IPS-NIHi11 (cell line): ENCODE measurements around the gene EEFSEC.

ENCODE experiments used
- DNase-seq: peaks from one replicate; pipeline ENCODE4 v3.0.0; 2012; ENCODE audit warnings: mixed read lengths, low spot score

Gene EEFSEC, protein sequence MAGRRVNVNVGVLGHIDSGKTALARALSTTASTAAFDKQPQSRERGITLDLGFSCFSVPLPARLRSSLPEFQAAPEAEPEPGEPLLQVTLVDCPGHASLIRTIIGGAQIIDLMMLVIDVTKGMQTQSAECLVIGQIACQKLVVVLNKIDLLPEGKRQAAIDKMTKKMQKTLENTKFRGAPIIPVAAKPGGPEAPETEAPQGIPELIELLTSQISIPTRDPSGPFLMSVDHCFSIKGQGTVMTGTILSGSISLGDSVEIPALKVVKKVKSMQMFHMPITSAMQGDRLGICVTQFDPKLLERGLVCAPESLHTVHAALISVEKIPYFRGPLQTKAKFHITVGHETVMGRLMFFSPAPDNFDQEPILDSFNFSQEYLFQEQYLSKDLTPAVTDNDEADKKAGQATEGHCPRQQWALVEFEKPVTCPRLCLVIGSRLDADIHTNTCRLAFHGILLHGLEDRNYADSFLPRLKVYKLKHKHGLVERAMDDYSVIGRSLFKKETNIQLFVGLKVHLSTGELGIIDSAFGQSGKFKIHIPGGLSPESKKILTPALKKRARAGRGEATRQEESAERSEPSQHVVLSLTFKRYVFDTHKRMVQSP

DNA sequence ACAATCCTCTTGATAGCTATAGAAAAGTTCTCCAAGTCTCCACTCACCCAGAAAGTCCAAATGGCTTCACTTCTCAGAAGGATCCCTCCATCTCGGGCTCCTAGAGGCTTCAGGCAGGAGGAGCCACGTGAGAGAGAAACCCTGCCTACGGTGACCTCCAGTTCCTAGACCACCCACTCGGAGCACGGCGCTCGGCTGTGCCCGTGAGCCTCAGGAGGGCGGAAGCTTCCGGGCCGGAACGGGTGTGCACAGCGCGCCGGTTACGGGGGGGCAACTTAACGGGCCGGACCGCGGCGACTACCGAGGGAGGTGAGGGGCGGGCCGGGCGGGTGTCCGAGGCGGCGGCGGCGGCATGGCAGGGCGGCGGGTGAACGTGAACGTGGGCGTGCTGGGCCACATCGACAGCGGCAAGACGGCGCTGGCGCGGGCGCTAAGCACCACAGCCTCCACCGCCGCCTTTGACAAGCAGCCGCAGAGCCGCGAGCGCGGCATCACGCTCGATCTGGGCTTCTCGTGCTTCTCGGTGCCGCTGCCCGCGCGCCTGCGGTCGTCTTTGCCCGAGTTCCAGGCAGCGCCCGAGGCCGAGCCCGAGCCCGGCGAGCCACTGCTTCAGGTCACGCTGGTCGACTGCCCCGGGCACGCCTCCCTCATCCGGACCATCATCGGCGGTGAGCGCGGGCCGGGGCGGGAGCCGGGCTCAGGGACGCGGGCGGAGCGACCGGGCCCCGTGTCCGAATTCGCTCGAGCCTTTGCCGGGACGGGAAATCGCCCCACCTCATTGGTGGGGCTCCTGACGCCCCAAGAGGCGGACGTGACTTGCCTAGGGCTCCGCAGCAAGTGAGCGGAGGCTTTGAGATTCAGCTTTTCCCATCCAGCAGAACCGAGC lies at the start of gene EEFSEC:
Gene EEFSEC, plus strand, starts transcription at position 326 of the 886 bp plus-strand sequence. Its CDS starts 27 bp downstream, at position 353.
- peak; percentile 87 for DNase-seq

DNA sequence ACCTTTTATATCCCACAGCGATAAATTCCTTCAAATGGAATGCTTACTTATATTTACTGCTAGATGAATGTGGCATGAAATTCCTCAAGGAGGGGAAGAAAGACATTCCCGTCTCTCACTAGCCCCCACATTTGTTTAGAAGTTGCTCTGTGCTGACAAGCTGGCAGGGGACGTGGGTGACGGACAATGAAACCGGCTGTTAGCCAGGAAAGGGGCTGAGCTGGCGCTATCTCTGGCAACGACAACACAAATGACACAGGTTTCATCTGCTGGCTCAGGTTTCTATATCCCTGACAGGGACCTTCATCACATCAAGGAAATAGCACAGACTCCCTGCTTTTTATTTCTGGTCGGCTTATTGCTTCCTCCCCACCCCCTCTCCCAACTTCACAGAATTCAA lies 45.4 kb upstream of the EEFSEC start:
- no peak for DNase-seq

DNA sequence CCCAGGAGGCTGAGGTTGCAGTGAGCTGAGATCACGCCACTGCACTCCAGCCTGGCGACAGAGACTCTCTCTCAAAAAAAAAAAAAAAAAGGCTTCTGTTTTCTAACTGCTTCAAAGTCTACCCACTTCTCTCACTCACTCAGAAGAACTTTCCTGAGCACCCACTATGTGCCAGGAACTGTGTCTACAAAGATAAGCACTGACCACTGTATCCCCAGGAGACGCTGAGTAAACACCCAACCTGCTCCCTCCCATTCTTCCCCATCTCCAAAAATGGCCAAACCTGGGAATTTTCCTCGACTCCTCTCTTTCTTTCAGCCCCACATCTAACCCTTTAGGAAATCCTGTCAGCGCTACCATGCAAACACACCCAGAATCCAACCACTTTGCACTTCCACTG lies 42.1 kb upstream of the EEFSEC start:
- DNase-seq: no peak

DNA sequence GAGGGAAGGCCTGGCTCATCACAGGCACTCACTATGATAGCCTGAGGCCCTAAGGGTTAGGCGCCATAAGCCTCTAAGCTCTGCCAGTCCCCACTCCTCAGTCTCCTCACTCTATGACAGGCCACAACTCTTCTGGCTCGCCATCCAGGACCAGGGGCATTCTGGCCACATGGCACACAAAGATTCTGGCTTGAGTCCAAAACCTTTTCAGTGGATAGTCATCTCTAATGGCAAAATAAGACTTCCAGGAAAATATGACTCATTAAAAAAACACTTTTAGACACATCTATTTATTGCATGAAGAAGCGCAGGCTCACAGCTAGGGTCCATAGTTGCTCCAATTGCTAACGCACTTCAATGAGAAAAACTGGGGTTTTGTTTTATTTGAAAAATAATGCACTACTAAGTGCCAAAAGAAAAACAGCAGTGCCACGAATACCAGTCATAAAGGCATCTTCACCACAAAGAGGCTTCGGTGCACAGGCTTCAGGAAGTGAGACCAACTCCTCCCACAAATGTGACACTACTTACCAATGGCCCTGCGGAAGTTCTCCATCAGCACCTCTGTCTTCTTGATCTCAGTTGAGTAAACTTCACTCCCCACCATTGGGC lies 40.8 kb upstream of the EEFSEC start:
- DNase-seq: no peak

DNA sequence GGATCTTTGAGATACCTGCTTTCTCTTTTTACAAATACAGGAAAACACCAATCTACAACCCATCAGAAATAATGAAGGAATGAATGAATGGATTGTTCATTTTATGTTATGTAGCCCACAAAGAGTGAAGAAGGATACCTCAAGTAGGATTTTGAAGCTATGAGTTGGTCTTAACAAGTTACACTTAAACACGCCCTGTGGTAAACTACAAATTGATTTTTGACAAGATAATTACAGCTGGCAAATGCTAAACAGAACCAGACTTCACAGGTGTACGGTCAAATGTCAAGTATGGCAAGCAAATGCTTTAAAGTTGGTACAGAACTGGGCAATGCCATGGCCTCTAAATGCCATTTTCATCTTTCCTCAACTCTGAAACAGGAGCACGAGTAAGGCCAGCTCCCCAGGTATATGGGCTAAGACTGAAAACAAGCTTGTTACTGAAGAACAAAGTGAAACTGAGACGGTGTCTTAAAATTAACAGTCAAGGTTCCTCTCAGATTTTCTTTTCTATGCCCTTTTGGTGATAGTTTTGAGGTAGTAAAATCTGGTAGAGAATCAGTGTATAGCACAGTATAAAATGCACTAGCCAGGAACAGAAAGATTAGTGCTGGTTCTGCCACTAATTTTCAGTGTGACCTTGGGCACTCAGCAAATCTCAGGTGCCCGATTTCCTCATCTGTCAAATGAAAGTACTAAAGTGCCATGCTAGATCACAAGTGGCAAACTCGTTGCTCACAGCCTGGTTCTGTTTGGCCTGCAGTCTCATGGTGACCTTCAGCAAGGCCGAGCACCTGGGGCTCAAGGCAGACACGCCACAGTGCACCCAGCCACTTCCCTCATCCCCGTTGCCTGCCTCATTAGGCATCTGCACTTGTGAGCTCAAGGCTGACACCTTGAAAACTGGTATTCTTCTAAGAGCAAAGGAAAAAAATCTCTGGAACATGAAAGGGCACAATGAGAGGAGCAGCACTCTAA lies 39.2 kb upstream of the EEFSEC start:
- DNase-seq: no peak

DNA sequence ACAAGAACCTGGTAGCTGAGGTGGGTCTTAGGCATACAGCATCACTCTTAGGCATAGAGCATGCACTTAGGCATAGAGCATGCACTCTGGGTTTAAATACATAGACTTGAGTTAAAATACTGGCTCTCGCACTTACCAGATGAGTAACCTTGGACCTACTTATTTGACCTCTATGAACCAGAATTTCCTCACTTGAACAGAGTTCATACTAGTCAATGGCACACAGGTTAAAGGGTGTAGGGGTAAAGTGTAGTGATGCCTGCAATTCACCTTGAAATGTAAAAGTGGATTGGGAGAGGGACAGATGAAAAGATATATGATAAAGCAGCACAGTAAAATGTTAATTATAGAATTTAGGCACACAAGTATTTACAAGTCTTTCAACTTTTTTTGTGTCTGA lies 31.3 kb upstream of the EEFSEC start:
- no peak for DNase-seq

DNA sequence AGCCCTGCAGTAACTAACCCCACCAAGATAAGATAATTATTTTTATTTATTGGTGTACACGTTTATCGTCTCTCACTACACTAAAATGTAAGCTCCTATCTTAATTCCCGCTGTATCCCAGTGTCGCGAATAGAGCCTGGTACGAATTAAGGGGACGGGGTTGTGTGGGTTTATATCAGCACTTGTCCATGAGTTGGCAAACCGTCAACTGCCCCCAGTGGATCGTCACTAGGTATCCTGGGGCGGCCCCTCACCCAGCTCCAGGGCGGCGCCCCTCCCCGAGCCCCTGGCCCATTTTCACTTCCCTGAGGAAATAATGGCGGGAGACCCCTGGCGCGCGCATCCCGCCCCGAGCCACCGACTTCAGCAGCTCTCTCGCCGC lies 30.1 kb upstream of the EEFSEC start:
- no peak for DNase-seq

DNA sequence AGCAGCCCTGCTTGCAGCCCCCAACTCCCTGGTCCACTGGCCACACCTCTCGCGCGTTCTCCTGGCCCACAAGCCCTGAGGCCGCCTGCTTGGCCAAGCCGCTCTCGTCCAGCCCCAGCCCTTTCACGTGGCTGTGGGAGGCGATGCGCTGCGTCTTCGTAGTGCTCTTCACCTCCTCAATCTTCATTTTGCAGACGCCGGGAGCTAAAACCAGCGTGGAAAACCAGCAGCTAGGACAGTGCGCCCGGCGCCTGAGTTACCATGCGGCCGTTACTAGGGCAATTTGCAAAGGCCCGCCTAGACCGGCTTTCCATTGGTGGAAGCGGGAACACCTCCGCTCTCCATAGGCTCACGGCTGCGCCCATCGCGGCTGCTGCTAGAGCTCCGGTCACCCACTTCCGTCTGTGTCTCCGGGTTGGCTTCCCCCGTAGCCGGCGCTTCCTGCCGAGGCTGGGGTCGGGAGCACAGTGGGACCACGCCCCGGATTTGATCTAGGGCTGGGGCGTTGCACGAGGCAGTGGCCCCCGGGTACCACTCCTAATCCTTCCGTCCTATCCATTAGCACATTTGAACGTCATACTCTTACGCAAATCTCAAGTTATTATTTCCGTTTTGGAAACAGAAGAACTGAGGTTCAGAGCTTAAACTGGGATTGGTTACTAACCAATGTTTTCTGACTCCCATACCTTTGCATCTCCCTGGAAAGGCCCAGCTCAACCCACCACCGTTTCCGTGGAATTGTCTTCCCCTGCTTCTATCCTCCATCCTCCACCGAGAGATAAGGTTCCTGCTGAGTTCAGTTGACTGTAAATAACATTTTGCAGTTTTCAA lies 29.5 kb upstream of the EEFSEC start, which contains the start of gene RUVBL1:
Gene RUVBL1, minus strand, starts transcription at position 275 of the 831 bp plus-strand sequence. Its CDS starts 88 bp downstream, at position 187.
- peak; percentile 99 for DNase-seq

DNA sequence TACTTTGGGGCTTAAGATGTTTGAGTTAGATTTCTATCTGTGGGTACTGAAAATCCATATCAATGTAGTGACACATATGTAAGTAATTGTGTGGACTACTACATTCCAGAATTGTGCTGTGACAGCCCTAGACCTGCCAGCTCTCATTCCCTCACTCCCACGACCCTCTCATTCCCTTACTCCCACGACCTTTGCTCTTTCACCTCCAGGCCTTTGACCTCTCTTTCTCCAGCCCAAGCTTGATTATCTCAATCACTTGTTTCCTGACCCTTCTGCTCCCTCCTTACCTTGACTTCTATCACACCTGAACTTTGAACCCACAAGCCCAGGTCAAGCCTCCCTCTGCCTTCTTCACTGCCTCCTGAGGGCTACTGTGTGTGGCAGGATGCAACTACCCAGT lies 26.0 kb upstream of the EEFSEC start:
- DNase-seq: no peak

DNA sequence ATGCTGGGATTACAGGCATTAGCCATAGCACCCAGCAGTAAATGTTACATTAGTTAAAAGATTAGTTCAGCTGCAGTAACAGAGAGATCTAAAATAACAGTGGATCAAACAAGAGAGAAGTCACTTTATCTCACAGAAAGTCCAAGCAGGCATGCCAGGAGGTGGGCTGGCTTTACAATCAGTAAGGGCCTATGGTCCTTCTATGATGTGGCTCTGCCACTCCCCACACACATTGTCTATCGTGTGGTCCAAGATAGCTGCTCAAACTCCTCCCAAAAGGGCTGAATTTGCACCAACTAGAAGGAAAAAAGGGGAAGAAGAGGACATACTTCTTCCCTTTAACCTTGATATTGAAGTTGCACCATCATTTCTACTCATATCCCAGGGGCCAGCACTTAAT lies 25.0 kb upstream of the EEFSEC start:
- no peak for DNase-seq

DNA sequence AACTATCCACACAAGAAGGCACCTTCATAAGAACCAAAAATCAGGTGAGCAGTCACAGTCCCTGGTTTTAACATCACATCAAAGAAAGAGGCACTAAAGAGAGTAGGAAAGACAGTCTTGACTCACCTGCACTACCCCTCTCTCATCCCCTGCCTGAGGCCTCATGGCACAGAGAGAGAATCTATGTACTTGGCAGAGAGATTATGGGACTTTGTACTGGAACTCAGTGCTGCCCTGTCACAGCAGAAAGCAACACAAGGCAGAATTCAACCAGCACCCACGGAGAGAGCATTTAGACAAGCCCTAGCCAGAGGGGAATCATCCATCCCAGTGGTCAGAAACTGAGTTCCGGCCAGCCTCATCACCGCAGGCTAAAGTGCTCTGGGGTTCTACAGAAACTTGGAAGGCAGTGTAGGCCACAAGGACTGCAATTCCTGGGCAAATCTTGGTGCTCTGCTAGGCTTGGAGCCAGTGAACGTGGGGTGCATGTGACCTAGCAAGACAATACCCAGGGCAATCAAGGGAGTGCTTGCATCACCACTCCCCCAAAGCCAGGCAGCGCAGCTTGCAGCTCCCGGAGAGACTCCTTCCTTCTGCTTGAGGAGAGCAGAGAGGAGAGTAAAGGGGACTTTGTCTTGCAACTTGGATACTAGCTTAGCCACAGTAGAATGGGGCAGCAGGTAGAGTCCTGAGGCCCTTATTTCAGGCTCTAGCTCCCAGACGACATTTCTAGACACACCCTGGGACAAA lies 21.2 kb upstream of the EEFSEC start:
- no peak for DNase-seq

DNA sequence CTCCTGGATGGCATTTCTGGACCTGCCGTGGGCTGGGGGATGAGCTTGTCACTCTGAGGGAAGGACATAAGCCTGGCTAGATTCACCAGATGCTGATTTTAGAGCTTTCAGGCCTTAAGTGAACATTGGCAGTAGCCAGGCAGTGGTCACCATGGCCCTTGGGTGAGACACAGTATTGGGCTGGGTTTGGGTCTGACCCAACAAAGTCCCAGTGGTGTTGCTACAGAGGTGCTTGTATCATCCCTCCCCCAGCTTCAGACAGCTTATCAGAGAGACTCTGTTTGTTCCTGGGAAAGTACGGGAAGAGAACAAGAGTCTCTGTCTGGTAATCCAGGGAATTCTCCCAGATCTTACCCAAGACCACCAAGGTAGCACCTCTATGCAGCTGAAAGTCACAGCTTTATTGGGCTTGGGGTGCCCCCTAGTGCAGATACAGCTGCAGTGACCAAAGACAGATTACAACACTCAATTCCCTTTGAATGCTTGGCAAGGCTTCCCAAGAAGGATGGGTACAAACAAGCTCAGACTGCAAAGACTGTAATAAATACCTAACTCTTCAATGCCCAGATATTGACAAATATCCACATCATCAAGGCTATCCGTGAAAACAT lies 19.9 kb upstream of the EEFSEC start:
- DNase-seq: no peak

DNA sequence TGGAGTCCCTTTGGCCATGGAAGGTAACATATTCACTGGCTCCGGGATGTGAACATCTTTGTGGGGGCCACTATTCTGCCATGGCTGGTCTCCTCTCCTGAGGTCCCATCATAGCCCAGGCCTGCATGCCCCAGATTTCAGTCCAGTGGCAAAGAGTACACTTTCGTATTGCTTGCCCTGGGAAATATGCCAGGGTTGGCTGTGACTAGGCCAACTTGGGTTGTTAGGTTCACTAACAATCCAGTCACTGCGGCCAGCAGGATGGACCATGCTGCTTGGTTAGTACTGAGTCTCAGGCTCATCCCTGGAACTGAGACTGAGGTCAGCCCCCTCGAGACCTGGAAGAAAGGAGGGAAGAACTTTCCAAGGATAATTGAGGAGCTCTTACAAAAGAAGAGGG lies 9.8 kb upstream of the EEFSEC start:
- DNase-seq: no peak

DNA sequence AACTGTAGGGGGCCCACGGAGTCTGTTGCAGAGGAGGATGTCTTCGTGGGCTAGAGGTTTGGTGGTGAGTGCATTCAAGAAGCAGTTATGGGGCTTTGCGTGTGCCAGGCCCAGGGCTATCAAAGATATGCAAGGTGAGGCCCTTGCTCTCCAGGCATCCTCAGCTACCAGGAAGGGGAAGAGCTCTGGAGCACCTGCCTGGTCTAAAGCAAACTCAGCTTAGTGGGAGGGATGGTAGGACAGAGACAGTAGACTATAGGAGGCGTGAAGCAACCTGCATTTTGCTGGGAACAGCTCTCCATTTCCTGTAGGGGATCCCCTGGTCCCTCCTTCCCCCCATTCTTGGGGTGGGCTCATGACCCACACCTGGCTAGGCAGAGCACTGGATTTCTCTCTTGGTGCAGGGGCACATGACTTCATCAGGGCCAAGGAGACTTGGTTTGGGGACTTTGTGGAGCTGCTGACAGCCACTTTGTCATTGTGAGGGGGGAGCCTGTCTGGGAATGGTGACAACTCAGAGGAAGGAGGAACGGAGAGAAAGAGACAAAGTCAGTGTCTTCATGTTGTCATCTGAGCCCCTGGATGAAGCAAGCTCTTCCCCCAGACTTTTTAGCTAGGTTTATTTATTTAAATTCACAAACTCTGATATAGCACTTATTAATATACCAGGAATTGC lies 8.6 kb upstream of the EEFSEC start:
- DNase-seq: no peak

DNA sequence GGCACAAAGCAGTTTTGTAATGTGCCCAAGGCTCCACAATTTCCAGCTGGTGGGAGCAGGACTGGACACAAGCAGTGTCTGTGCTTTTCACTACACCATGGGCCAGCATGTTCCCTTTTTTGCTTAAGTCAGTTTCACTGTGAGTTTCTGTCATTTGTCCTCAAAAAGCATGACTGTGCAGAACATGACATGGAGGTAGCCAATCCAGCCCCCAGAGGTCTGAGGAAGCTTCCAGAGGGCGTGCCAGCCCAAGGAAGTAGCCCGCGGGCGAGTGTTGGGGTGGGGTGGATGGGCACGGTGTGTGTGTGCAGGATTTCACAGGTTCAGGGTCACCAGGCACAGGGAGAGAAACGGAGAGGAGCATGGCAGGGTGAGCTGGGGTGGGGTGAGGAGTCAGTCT lies 8.0 kb upstream of the EEFSEC start:
- DNase-seq: no peak

DNA sequence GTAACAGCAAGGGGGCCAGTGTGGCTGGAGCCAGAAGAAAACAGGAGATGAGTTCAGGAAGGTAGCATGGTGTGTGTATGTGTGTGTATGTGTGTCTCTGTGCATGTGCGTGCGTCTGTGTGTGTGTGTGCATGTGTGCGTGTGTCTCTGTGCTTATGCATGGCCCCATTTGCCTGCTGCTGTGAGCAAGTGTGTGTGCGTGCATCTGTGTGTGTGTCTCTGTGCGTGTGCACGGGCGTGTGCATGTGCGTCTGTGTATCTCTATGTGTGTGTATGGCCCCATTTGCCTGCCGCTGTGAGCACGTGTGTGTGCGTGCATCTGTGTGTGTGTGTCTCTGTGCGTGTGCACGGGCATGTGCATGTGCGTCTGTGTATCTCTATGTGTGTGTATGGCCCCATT lies 7.1 kb upstream of the EEFSEC start:
- DNase-seq: no peak

DNA sequence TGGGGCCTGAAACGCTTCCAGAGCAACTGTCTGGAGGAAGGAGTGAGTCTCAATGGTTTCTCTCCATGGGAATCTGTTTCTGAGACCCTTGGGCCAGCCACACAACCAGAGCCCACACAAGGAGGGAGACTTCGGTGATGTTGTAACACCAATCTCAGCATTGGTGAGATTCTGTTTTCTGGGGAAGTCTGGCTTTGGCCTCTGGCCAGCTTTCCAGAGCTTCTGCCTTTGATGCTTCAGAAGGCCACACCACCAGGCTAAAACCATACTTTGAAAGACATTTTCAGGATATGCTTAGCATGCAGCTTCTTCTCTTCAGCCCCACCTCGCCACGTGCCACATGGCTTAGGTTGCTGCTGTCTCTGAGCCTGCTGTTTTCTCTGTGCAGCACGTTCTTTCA lies 3.6 kb upstream of the EEFSEC start:
- no peak for DNase-seq

DNA sequence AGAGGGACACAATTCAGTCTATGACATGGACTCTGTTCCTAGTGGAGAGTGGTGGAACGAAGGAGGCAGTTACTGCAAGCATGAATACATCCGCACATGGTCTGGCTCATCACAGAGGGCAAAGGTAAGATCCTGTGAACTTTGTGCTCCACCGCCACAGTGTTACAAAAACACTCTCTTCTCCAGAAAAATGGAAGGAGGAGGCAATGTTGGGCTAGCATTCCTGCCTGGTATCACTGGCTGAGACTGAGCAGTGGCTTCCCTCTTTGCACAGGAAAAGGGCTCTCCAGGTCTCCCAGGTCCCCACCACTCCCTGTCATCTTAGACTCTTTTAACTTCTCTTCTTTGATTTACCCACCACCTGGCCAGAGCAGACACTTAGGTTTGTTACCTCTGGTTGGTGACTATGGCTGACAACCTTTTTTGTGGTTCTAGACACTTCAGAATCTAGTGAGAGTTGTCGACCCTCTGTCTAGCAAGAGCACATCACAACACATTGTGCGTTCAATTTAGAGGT lies 1.5 kb upstream of the EEFSEC start:
- no peak for DNase-seq
